Esophagus muscularis mucosa (tissue), 4 donors: Measurements from ENCODE around the gene SCAMP2.

Experiments used
- EP300 ChIP-seq: sonication (generic); formaldehyde crosslinking; IDR thresholded peaks from one replicate; pipeline ENCODE4 v1.6.1; 2017; ENCODE audit warnings: antibody characterized with exemption
- POLR2A ChIP-seq: fragments of 450-650 bp; IDR thresholded peaks from one replicate; pipeline ENCODE4 v1.6.1; 2017; ENCODE audit warnings: antibody characterized with exemption, moderate library complexity, mild to moderate bottlenecking, low read depth
- POLR2AphosphoS5 ChIP-seq, 2 donors: sonication (generic); formaldehyde crosslinking; IDR thresholded peaks; one replicate each; pipeline ENCODE4 v1.6.1; 2017; ENCODE audit warnings: antibody characterized with exemption in 2 of 2
- TF ChIP-seq, protein P1 (sequence below), 3 experiments: fragments of 200-600 bp in 2 of 3; fragments of 450-650 bp in 1 of 3; sonication (generic) in 2 of 3; IDR thresholded peaks; one replicate each; pipeline ENCODE4 v1.5.1; 2017 to 2019; ENCODE audit warnings: antibody characterized with exemption in 3 of 3, mild to moderate bottlenecking in 2 of 3, moderate library complexity in 1 of 3

DNA sequence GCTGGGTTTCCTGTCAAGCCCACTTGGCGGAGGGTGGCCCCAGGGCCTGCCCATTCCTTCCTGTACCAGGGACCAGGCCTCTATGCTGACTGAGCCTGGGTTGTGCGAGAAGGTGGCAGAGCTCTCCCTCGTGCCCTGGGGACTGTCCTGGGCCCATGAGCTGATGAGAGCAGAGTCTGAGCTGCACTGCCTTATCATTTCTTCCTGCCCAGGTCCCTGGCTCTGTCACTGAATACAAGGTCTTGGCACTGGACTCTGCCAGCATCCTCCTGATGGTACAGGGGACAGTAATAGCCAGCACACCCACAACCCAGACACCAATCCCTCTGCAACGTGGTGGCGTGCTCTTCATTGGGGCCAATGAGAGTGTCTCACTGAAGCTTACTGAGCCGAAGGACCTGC, 24.1 kb upstream of the SCAMP2 start:
- no peak for TF ChIP-seq EP300
- no peak for TF ChIP-seq POLR2A
- TF ChIP-seq, protein P1, sequence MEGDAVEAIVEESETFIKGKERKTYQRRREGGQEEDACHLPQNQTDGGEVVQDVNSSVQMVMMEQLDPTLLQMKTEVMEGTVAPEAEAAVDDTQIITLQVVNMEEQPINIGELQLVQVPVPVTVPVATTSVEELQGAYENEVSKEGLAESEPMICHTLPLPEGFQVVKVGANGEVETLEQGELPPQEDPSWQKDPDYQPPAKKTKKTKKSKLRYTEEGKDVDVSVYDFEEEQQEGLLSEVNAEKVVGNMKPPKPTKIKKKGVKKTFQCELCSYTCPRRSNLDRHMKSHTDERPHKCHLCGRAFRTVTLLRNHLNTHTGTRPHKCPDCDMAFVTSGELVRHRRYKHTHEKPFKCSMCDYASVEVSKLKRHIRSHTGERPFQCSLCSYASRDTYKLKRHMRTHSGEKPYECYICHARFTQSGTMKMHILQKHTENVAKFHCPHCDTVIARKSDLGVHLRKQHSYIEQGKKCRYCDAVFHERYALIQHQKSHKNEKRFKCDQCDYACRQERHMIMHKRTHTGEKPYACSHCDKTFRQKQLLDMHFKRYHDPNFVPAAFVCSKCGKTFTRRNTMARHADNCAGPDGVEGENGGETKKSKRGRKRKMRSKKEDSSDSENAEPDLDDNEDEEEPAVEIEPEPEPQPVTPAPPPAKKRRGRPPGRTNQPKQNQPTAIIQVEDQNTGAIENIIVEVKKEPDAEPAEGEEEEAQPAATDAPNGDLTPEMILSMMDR (IDR thresholded peaks at IDR 0.05), result no peak
- TF ChIP-seq POLR2AphosphoS5 (IDR thresholded peaks at IDR 0.05), result no peak
